NK-92 (cell line): Measurements from ENCODE around the gene CD40LG.

Source experiments
- DNase-seq: peaks from one replicate; lab custom pipeline; 2025; ENCODE audit not compliant: unreplicated experiment; lab: John Stamatoyannopoulos, UW

Gene CD40LG

GRCh38 chrX:136647677-136648360 is at the start of gene CD40LG:
CD40LG (plus strand) TSS chrX:136648158; CDS start chrX:136648249, 91 bp downstream.
- DNase-seq, result no peak

GRCh38 chrX:136598631-136599030 is 49.3 kb upstream of the CD40LG start:
- no peak for DNase-seq

GRCh38 chrX:136600059-136600458 is 47.9 kb upstream of the CD40LG start:
- DNase-seq, result no peak

- DNase-seq, result no peak
These were observed 40.7 kb upstream of the CD40LG start for GRCh38 chrX:136607236-136607635.

GRCh38 chrX:136608295-136608933 is 39.5 kb upstream of the CD40LG start:
- no peak for DNase-seq

GRCh38 chrX:136616987-136617685 is 30.8 kb upstream of the CD40LG start:
- DNase-seq, result no peak

- no peak for DNase-seq
These were observed 28.0 kb upstream of the CD40LG start for GRCh38 chrX:136619899-136620505.

GRCh38 chrX:136620780-136621179 is 27.2 kb upstream of the CD40LG start:
- no peak for DNase-seq

- no peak for DNase-seq
These were observed 25.4 kb upstream of the CD40LG start for GRCh38 chrX:136622568-136622967.

GRCh38 chrX:136623396-136623795 is 24.6 kb upstream of the CD40LG start:
- no peak for DNase-seq

GRCh38 chrX:136625246-136625645 is 22.7 kb upstream of the CD40LG start:
- DNase-seq, result no peak

- no peak for DNase-seq
These were observed 21.7 kb upstream of the CD40LG start for GRCh38 chrX:136626237-136626636.

GRCh38 chrX:136626891-136627290 is 21.1 kb upstream of the CD40LG start:
- no peak for DNase-seq

- no peak for DNase-seq
These were observed 20.5 kb upstream of the CD40LG start for GRCh38 chrX:136627409-136627808.

- no peak for DNase-seq
These were observed 18.7 kb upstream of the CD40LG start for GRCh38 chrX:136629084-136629750.

- no peak for DNase-seq
These were observed 17.1 kb upstream of the CD40LG start for GRCh38 chrX:136630881-136631280.

- no peak for DNase-seq
These were observed 12.7 kb upstream of the CD40LG start for GRCh38 chrX:136635235-136635634.

GRCh38 chrX:136636121-136636520 is 11.8 kb upstream of the CD40LG start:
- no peak for DNase-seq

- no peak for DNase-seq
These were observed 8.3 kb upstream of the CD40LG start for GRCh38 chrX:136639506-136640176.

- DNase-seq, result no peak
These were observed 4.7 kb upstream of the CD40LG start for GRCh38 chrX:136643243-136643642.
